Mucosa of rectum (tissue), 2 donors: ENCODE data around the gene ACACA.
"Not testable (repeated sequence)": the region's sequence is repeated elsewhere in the genome, so short reads cannot be mapped to it uniquely, and the experiment has no call there.

ENCODE experiments used
- H3K27ac ChIP-seq, 2 donors: one replicate each; pipeline ENCODE4 v1.7.0; 2013; ENCODE audit warnings: inconsistent platforms in 2 of 2, low read depth in 2 of 2, low read length in 2 of 2
- H3K27me3 ChIP-seq, 2 donors: one replicate each; pipeline ENCODE4 v1.7.0; 2013; ENCODE audit warnings: low read length in 2 of 2; ENCODE audit not compliant: control insufficient read depth in 2 of 2, insufficient read depth in 2 of 2
- H3K36me3 ChIP-seq, 2 donors: one replicate each; pipeline ENCODE4 v1.7.0; 2013; ENCODE audit warnings: low read length in 2 of 2; ENCODE audit not compliant: control insufficient read depth in 2 of 2, insufficient read depth in 2 of 2
- H3K4me1 ChIP-seq, 2 donors: one replicate each; pipeline ENCODE4 v1.7.0; 2013; ENCODE audit warnings: low read length in 2 of 2, mild to moderate bottlenecking in 1 of 2; ENCODE audit not compliant: control insufficient read depth in 2 of 2, insufficient read depth in 2 of 2
- H3K4me3 ChIP-seq, 2 donors: one replicate each; pipeline ENCODE4 v1.7.0; 2013; ENCODE audit warnings: low read length in 2 of 2
- H3K9ac ChIP-seq, 2 donors: one replicate each; pipeline ENCODE4 v1.7.0; 2013; ENCODE audit warnings: low read length in 2 of 2, low read depth in 1 of 2, mild to moderate bottlenecking in 1 of 2
- H3K9me3 ChIP-seq, 2 donors: one replicate each; pipeline ENCODE4 v1.7.0; 2013; ENCODE audit warnings: low read length in 2 of 2; ENCODE audit not compliant: control insufficient read depth in 2 of 2
- donor health status: healthy.
- donor health status: Normal muscosa, but diverticular disease.

Gene ACACA

GRCh38 chr17:37356796-37357569, 49.7 kb downstream of the ACACA start:
- peaks cover 11 to 17% of the 10 kb centered on the region in 2 donors for H3K4me1 ChIP-seq
- H3K36me3 ChIP-seq, H3K9me3 ChIP-seq, H3K27me3 ChIP-seq, H3K27ac ChIP-seq, H3K9ac ChIP-seq, H3K4me3 ChIP-seq: not testable (repeated sequence)

- H3K27ac ChIP-seq, H3K27me3 ChIP-seq, H3K4me3 ChIP-seq, H3K9me3 ChIP-seq, H3K4me1 ChIP-seq, H3K9ac ChIP-seq, H3K36me3 ChIP-seq: not testable (repeated sequence)
These were observed 59.7 kb downstream of the ACACA start for GRCh38 chr17:37346863-37347402.

DNA sequence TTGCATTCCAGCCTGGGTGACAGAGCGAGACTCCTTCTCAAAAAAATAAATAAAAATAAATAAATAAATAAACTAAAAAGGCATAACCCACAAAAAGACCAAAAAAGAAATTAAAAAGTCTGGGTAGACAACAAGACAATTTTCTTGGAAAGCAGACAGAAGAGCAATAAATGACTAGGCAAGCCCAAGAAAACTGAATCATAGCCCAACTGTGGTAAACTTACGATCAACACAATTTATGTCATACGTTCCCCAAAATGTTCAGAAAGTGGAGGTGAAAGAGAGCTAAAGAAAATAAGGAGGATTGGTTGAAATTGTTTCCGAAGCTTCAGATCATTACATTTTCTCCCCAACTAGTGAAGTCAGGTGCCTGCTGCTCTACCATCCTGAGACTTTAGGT, 62.1 kb downstream of the ACACA start:
- H3K4me1 ChIP-seq = no peaks in the 10 kb centered on the region
- no peak overlapping the region for H3K27ac ChIP-seq
- H3K9me3 ChIP-seq = no peaks in the 10 kb centered on the region
- H3K4me3 ChIP-seq = no peak overlapping the region
- no peaks in the 10 kb centered on the region for H3K27me3 ChIP-seq
- H3K36me3 ChIP-seq = no peaks in the 10 kb centered on the region
- no peak overlapping the region for H3K9ac ChIP-seq

DNA sequence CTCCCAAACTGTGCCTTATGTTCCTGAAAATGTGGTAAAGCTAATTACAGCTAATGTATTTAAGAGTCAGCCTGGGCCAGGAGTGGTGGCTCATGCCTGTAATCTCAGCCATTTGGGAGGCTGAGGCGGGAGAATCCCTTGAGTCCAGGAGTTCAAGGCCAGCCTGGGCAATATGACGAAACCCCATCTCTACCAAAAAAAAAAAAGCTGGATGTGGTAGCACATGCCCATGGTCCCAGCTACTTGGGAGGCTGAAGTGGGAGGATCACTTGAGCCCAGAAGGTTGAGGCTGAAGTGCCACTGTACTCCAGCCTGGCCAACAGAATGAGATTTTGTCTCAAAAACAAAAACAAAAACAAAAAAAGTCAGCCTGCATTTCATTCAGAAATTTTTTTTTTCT, 64.0 kb downstream of the ACACA start:
- Histone ChIP-seq H3K9ac (no peak overlapping the region), H3K27ac (no peak overlapping the region), H3K9me3 (no peaks in the 10 kb centered on the region), H3K36me3 (no peaks in the 10 kb centered on the region), H3K4me3 (no peak overlapping the region), H3K4me1 (no peaks in the 10 kb centered on the region), H3K27me3 (no peaks in the 10 kb centered on the region)

DNA sequence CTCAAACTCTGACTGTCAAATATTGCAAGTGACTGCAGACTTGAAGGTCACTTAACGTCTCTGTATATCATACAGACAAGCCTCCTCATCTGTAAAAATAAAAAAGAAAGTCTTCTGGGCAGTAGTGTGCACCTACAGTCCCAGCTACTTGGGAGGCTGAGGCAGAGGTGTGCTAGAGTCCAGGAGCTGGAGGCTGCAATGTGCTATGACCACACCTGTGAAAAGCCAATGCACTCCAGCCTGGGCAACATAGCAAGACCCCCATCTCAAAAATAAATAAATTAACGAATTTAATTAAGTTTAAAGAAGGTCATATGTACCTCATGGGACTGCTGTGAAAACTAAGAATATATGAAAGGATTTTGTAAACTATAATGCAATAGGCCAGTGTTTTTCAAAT, 65.8 kb downstream of the ACACA start:
- no peaks in the 10 kb centered on the region for H3K36me3 ChIP-seq

DNA sequence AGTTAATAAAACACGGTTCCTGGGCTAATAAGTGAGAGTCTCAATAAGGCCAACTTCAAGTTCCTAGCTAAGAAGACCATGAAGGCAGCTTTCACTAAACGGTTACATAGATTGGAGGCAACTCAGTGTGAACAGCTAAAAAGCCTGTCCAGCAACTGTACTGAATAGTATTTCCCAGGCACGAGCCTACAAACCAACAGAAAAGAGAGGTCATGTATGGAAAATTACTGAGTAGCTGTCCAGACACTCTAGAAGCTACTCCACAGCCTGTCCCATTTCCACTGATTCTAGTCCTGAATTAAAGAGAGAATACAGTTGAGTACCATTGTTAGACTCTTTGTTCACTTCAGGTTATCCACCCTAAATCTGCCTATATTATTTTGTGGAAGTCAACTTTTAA, 67.3 kb downstream of the ACACA start:
- Histone ChIP-seq H3K9me3 (no peaks in the 10 kb centered on the region), H3K36me3 (no peaks in the 10 kb centered on the region), H3K4me1 (no peaks in the 10 kb centered on the region), H3K27ac (no peak overlapping the region), H3K27me3 (no peaks in the 10 kb centered on the region), H3K4me3 (no peak overlapping the region), H3K9ac (no peak overlapping the region)

More for the DNA sequence above, 65.8 kb downstream of the ACACA start:
- no peak overlapping the region for H3K27ac ChIP-seq
- H3K9me3 ChIP-seq = no peaks in the 10 kb centered on the region
- H3K4me1 ChIP-seq = no peaks in the 10 kb centered on the region
- no peaks in the 10 kb centered on the region for H3K27me3 ChIP-seq
- H3K4me3 ChIP-seq = no peak overlapping the region
- no peak overlapping the region for H3K9ac ChIP-seq

DNA sequence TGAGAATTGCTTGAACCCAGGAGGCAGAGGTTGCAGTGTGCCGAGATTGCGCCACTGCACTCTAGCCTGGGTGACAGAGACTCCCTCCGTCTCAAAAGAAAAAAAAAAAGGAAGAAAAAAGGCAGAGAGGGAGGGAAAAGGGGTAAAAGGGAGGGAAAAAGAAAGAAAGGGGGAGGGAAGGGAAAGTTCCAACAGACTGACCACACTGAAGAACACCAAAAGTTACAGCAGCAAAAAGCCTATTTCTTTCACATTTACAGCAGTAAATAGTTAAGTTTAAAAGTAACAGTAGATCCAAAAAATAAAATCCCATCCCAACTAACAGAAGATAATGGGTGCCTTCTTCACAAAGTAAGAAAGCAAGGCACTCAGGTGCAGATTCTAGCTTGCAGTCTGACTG, 67.8 kb downstream of the ACACA start:
- H3K4me3 ChIP-seq = no peak overlapping the region
- no peaks in the 10 kb centered on the region for H3K4me1 ChIP-seq
- H3K9ac ChIP-seq = no peak overlapping the region
- H3K27me3 ChIP-seq = no peaks in the 10 kb centered on the region
- H3K27ac ChIP-seq = no peak overlapping the region
- no peaks in the 10 kb centered on the region for H3K9me3 ChIP-seq
- no peaks in the 10 kb centered on the region for H3K36me3 ChIP-seq

DNA sequence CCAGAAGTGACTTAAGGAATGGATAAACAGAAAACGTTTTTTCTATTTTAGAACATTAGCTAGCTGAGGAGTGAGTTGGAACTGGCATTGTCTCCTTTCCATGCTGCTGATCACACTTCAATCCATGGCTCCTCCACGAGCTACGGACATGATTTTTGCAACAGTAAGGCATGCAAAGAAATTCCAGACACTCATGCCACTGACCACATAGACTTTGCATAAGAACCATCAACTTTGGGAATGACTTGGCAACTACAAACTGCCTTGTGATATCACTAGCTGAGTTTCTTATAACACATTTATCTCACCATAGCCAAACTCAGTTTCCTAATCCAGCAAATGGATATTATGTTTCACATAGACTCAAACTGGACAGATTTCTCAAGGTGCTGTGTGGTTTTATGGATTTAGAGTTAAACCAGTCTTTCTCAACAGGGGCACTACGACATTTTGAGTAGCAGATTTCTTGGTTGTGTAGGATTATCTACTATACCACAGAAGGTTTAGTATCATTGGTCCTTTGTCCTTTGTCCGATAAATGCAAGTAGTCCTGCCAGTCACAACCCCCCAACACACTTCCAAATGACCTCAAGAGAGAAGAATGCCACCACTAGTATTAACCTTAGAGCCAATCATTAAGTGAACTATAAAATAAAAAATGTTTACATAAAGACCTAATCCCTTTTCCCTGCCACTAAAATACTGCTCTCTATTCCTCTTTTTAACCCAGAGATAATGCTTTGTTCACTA, 79.1 kb downstream of the ACACA start:
- Histone ChIP-seq H3K9ac (no peak overlapping the region), H3K4me3 (no peak overlapping the region), H3K36me3 (peaks cover 0 to 16% of the 10 kb centered on the region in 2 donors), H3K9me3 (no peaks in the 10 kb centered on the region), H3K27ac (no peak overlapping the region), H3K27me3 (no peaks in the 10 kb centered on the region), H3K4me1 (no peaks in the 10 kb centered on the region)

DNA sequence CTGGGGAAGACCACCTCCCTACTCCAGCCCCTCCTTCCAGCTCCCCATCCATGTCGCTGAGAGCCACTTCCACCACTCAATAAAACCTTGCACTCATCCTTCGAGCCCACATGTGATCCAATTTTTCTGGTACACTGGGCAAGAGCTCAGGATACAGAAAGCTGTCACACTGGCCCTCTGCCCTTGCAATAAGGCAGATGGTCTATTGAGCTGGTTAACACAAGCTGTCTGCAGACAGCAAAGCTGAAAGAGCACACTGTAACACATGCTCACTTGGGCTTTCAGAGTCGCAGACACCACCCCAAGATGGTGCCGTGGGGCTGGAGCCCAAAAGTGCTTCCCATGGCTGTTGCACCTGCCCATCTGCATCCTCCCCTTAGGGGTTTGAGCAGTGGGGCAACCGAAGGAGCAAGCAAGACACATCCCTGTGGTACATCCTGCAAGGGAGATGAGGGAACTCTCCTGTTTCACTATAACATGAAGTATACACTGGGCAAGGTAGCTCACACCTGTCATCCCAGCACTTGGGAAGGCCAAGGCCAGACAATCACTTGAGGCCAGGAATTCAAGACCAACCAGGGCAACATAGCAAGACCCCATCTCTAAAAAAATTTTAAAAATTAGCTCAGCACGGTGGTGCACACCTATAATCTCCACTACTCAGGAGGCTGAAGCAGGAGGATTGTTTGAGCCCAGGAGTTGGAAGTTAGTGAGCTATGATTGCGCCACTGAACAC, 83.6 kb downstream of the ACACA start:
- no peaks in the 10 kb centered on the region for H3K4me1 ChIP-seq

DNA sequence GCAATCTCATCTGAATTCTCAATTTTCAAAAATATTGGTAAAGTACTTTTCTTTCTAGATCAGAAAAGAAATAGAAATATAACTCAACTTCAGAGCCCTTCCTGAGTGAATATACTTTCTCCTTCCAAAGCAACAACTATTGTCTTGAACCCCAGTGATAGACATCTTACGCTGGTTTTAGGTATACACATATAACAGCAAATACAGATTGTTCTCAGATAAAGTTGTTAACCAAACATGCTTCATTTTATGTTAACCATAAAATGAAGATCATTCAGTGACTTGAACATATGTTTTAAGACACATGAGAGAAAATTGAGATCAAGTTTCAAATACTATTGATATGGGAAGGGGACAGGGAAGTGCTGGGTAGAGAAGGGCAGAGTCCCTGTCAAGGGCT, 84.5 kb downstream of the ACACA start:
- Histone ChIP-seq H3K4me1 (no peaks in the 10 kb centered on the region), H3K36me3 (peaks cover 0 to 2% of the 10 kb centered on the region in 2 donors), H3K4me3 (no peak overlapping the region), H3K9me3 (no peaks in the 10 kb centered on the region), H3K27me3 (no peaks in the 10 kb centered on the region), H3K27ac (no peak overlapping the region), H3K9ac (no peak overlapping the region)

More for the DNA sequence above, 83.6 kb downstream of the ACACA start:
- H3K36me3 ChIP-seq = peaks cover 0 to 2% of the 10 kb centered on the region in 2 donors
- no peaks in the 10 kb centered on the region for H3K27me3 ChIP-seq
- no peak overlapping the region for H3K9ac ChIP-seq
- no peaks in the 10 kb centered on the region for H3K9me3 ChIP-seq
- H3K4me3 ChIP-seq = no peak overlapping the region
- H3K27ac ChIP-seq = no peak overlapping the region
